Measurements from ENCODE around the gene PRX. TPM values are rescaled to one million over a fixed set of nuclear protein-coding genes. Genes with fewer than 3 reads are reported as not detected.

The PRX gene
- total RNA-seq, 1 donor from 2014 or later, result 0.87 TPM

DNA sequence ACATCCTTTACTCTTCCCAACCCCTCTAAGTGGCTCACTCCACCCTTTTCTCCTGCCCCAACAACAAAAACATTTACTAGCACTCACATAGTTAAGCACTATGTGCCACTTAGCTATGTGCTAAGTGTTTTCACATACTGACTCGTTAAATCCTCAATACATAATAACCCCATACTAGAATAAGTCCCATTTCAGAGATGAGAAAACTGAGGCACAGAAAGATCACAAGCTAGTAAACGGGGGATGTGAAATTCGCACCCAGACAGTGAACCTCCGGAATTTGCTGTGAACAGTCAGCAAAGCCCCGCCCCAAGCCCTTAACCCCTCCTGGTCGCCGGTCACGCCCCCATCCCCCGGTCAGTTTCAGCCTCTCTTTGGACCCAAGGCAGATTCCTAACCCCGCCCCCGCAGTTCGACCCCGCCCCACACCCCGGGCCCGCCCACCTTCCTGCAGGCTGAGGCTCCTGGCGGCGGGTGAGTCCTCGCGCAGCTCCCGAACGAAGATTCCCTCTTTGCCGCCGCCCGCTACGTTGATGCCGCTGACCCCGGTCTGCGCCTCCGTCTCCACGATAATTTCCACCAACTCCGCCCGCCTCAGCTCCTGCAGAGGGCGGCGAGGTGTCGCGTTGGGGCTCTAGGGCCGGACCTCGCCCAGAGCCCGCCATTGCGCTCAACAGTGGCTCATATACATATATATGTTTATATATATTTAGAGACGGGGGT, 9.8 kb downstream of the PRX start:
- intact Hi-C loops (cut with micrococcal nuclease), result no loop called here
- H3K27me3 Mint-ChIP-seq (ENCODE audit: low read depth), result peaks cover 3% of the 10 kb centered on the region
- no peaks in the 10 kb centered on the region for H3K9me3 Mint-ChIP-seq
- H3K4me3 Mint-ChIP-seq (ENCODE audit: low read depth), result peak overlapping the region; percentile 85
- peaks cover 12% of the 10 kb centered on the region for H3K4me1 Mint-ChIP-seq (ENCODE audit: low read depth)
- H3K36me3 Mint-ChIP-seq (ENCODE audit: low read depth), result no peaks in the 10 kb centered on the region
- DNase-seq (ENCODE audit: low spot score), result peak; percentile 83
- peak overlapping the region; percentile 77 for H3K27ac Mint-ChIP-seq

DNA sequence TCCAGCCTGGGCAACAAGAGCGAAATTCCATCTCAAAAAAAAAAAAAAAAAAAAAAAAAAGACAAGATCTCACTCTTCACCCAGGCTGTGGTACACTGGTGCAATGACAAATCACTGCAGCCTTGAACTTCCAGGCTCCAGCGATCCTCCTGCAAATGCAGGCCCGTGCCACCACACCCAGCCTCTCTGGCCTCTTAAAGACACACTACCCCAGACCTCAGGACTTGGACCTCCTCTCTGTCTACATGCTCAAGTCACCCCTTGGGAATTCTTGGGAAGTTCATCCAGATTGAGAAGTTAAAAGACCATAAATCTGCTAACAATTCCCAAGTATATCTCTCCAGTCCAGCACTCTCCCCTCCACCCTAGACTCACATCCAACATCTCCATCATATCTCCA, 12.6 kb downstream of the PRX start:
- Mint-ChIP-seq H3K27ac (no peak overlapping the region), H3K4me1 (ENCODE audit: low read depth) (peaks cover 12% of the 10 kb centered on the region), H3K36me3 (ENCODE audit: low read depth) (no peaks in the 10 kb centered on the region), H3K27me3 (ENCODE audit: low read depth) (peaks cover 3% of the 10 kb centered on the region), H3K9me3 (no peaks in the 10 kb centered on the region), H3K4me3 (ENCODE audit: low read depth) (no peak overlapping the region)
- DNase-seq (ENCODE audit: low spot score), result no peak
- intact Hi-C loops (cut with micrococcal nuclease), result no loop called here

DNA sequence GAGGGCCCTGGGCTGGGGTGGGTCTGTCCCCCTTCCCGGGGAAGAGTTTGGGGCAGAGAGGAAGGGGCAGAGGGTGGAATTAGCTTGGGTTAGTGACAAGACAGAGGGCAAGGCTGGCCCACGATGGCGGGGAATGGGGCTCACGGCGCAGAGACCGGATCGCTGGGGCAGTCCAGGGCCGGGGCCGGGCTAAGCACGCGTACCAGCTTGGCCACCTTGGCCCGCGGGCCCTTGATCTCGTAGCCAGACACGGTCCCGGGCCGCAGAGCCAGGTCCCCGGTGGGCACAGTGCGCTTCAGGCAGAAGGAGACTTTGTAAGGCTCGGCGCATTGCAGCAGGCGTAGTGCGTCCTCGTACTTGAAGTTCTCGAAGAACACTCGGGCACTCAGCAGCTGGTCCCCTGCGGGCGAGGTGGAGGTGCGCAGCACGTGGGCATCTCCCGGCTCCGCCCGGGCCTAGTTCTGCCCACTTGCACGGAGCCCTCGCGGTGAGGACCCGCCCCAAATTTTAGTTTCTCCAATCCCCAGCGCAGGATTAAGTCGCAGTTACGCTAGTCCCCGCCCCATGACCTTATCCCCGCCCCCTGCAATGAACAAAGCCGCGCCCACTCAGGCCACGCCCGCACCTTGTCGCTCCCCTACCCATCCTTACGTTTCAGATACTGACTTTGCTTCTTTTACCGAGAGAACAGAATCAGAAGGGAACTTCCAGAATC, 14.6 kb downstream of the PRX start:
- Mint-ChIP-seq H3K27ac (no peak overlapping the region), H3K4me3 (ENCODE audit: low read depth) (no peak overlapping the region), H3K27me3 (ENCODE audit: low read depth) (peaks cover 3% of the 10 kb centered on the region), H3K9me3 (no peaks in the 10 kb centered on the region), H3K4me1 (ENCODE audit: low read depth) (peaks cover 12% of the 10 kb centered on the region), H3K36me3 (ENCODE audit: low read depth) (no peaks in the 10 kb centered on the region)
- intact Hi-C loops (cut with micrococcal nuclease), result no loop called here
- peak; percentile 45 for DNase-seq (ENCODE audit: low spot score)

DNA sequence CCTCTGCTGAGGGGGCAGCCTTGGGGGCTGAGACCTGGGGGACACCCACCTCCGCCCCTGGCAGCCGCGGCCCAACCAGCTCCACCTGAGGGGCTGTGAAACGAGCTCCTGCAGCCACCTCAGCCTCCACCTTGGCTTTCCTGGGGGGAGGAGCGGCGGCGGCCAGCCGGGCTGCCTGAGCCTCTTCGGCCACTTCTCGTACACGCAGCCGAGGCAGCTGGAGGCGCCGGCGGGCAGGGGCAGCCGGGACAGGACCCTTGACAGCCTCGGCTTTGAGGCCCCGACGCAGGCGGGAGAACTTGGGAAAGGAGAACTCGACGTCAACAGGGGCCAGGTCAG, 15.6 kb downstream of the PRX start:
- H3K9me3 Mint-ChIP-seq, result no peaks in the 10 kb centered on the region
- no peak for DNase-seq (ENCODE audit: low spot score)
- intact Hi-C loops (cut with micrococcal nuclease), result no loop called here
- no peak overlapping the region for H3K27ac Mint-ChIP-seq
- peaks cover 3% of the 10 kb centered on the region for H3K27me3 Mint-ChIP-seq (ENCODE audit: low read depth)
- no peak overlapping the region for H3K4me3 Mint-ChIP-seq (ENCODE audit: low read depth)
- peaks cover 8% of the 10 kb centered on the region for H3K4me1 Mint-ChIP-seq (ENCODE audit: low read depth)
- H3K36me3 Mint-ChIP-seq (ENCODE audit: low read depth), result no peaks in the 10 kb centered on the region

DNA sequence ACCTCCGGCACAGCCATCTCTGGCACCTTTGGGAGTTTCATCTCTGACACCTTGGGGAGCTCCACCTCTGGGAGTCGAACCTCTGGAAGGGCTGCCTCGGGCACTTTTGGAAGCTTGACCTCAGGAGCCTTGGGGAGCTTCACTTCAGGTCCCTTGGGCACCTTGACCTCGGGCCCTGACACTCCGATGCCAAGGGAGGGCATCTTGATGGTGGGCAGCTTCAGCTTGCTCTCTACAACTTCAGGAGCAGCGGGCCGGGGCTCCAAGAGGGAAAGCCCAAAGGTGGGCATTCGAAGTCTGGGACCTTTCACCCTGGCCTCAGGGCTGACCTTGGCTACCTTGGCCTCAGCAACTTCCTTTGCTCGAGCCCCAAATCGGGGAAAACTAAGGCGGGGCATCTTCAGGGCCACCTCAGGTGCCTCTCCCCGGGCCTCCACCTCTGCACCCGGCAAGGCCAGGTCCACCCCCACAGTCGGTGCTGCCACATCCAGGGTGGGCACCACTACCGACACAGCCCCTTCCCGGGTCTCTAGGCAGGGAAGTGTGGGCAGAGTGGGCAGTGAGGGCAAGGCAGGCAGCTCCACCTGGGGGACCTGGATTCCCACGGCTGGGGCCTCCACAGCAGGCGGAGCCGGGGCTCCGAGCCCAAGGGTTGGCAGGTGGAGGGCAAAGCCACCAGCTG, 16.2 kb downstream of the PRX start:
- H3K9me3 Mint-ChIP-seq, result no peaks in the 10 kb centered on the region
- intact Hi-C loops (cut with micrococcal nuclease), result no loop called here
- H3K36me3 Mint-ChIP-seq (ENCODE audit: low read depth), result no peaks in the 10 kb centered on the region
- H3K4me1 Mint-ChIP-seq (ENCODE audit: low read depth), result peaks cover 8% of the 10 kb centered on the region
- H3K4me3 Mint-ChIP-seq (ENCODE audit: low read depth), result no peak overlapping the region
- no peak for DNase-seq (ENCODE audit: low spot score)
- peaks cover 3% of the 10 kb centered on the region for H3K27me3 Mint-ChIP-seq (ENCODE audit: low read depth)
- no peak overlapping the region for H3K27ac Mint-ChIP-seq

DNA sequence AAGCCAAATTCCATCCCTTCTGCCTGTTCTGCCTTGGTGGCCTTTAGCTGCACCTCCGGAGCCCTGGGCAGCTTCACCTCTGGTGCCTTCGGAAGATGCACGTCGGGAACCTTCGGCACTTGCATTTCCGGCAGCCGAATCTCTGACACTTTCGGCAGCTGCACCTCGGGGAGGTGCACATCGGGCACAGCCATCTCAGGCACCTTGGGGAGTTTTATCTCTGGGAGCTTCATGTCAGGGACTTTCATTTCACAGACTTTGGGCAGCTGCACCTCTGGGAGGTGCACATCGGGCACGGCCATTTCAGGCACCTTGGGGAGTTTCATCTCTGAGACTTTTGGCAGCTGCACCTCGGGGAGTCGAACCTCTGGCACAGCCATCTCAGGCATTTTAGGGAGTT, 17.2 kb downstream of the PRX start:
- no peaks in the 10 kb centered on the region for H3K36me3 Mint-ChIP-seq (ENCODE audit: low read depth)
- no peak overlapping the region for H3K27ac Mint-ChIP-seq

DNA sequence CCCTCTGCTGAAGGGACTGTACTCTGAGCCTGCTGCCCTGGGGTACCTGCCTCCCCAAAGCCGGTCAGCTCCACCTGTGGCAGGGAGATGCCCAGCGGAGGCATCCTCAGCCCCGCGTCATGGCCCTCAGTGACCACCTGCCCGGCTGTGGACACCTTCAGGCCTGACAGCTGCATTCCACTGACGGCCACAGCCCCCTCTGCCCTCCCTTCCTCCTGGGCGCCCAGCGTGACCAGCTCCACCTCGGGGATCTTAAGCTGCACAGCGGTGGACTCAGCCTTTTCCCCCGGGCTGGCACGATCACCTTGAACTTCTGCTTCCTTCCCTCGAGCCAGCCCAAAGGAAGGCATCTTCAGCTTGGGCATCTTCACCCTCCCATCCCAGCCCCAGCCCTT, 18.4 kb downstream of the PRX start:
- H3K4me1 Mint-ChIP-seq (ENCODE audit: low read depth), result peaks cover 8% of the 10 kb centered on the region
- intact Hi-C loops (cut with micrococcal nuclease), result no loop called here
- no peaks in the 10 kb centered on the region for H3K9me3 Mint-ChIP-seq
- no peaks in the 10 kb centered on the region for H3K27me3 Mint-ChIP-seq (ENCODE audit: low read depth)
- no peak overlapping the region for H3K4me3 Mint-ChIP-seq (ENCODE audit: low read depth)
- DNase-seq (ENCODE audit: low spot score), result no peak
- H3K27ac Mint-ChIP-seq, result no peak overlapping the region
- no peaks in the 10 kb centered on the region for H3K36me3 Mint-ChIP-seq (ENCODE audit: low read depth)

More for the DNA sequence above, 17.2 kb downstream of the PRX start:
- DNase-seq (ENCODE audit: low spot score), result no peak
- H3K9me3 Mint-ChIP-seq, result no peaks in the 10 kb centered on the region
- H3K27me3 Mint-ChIP-seq (ENCODE audit: low read depth), result peaks cover 3% of the 10 kb centered on the region
- intact Hi-C loops (cut with micrococcal nuclease), result no loop called here
- no peak overlapping the region for H3K4me3 Mint-ChIP-seq (ENCODE audit: low read depth)
- peaks cover 8% of the 10 kb centered on the region for H3K4me1 Mint-ChIP-seq (ENCODE audit: low read depth)

DNA sequence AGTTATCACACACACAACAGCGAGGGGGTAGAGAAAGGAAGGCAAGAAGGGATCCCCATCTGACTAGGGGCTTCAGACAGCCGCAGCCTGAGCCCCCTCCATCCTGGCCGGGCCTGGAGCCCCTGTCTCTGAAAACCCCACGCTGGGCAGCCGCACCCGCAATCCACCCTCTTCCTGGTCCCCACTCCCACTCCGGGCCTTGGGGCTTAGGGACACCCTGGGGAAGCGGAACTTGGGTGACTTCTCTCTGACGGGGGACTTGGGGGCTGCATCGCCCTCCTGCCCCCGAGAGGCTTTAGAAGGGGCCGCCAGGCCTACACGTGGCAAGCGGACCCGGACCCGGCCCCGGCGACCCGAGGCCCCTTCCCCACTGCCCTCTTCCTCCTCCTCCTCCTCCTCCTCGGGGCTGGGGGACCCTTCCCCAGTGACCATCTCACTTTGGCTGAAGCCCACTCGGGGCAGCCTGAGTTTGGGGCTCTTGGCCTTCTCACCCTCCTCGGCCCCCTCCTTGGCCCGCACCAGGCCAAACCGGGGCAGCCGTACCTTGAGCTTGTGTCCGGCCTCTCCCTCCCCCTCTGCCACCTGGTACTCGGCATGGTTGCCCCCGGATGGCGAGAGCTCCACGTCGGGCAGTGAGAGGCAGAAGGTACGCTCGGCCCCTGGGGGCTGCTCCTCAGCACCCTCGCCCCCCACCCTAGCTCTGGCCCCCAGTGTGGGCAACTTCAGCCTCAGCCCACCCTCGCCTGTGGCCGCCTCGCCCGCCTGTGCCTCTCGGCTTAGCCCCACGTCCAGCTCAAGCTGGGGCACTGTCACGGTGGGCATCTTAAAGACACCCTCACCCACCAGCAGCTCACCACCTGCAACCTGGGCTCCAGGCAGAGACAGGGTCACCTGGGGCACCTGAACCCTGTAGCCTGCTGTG, 19.0 kb downstream of the PRX start:
- Mint-ChIP-seq H3K4me1 (ENCODE audit: low read depth) (peaks cover 3% of the 10 kb centered on the region), H3K36me3 (ENCODE audit: low read depth) (no peaks in the 10 kb centered on the region), H3K27ac (no peak overlapping the region), H3K27me3 (ENCODE audit: low read depth) (no peaks in the 10 kb centered on the region), H3K9me3 (no peaks in the 10 kb centered on the region), H3K4me3 (ENCODE audit: low read depth) (no peak overlapping the region)
- intact Hi-C loops (cut with micrococcal nuclease), result no loop called here
- DNase-seq (ENCODE audit: low spot score), result no peak

DNA sequence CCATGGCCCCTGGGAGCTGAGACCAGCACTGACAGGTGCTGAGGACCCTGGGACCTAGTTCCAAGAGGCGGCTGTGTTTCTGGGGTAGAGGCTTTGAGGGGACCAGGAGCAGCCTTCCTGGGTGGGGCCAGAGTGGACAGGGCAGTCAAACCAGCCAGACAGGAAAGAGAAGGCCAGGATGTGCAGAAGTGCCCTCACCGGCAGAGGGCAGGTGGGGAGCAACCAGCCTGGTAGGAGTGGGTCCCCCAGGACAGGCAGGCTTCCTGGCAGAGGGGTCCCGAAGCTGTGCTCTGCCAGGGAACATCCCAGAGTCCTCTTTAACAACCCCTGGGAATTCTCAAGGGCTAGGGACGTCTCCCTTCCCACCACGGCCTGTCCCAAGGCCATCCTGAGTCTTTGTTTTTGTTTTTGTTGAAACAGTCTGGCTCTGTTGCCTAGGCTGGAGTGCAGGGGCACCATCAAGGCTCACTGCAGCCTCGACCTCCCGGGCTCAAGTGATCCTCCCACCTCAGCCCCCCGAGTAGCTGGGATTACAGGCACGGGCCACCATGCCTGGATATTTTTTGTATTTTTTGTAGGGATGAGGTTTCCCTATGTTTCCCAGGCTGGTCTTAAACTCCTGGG, 20.2 kb downstream of the PRX start:
- intact Hi-C loops (cut with micrococcal nuclease), result no loop called here
- no peaks in the 10 kb centered on the region for H3K4me1 Mint-ChIP-seq (ENCODE audit: low read depth)
- no peak overlapping the region for H3K27ac Mint-ChIP-seq
- no peaks in the 10 kb centered on the region for H3K27me3 Mint-ChIP-seq (ENCODE audit: low read depth)
- H3K4me3 Mint-ChIP-seq (ENCODE audit: low read depth), result no peak overlapping the region
- H3K36me3 Mint-ChIP-seq (ENCODE audit: low read depth), result no peaks in the 10 kb centered on the region
- H3K9me3 Mint-ChIP-seq, result no peaks in the 10 kb centered on the region
- DNase-seq (ENCODE audit: low spot score), result no peak

DNA sequence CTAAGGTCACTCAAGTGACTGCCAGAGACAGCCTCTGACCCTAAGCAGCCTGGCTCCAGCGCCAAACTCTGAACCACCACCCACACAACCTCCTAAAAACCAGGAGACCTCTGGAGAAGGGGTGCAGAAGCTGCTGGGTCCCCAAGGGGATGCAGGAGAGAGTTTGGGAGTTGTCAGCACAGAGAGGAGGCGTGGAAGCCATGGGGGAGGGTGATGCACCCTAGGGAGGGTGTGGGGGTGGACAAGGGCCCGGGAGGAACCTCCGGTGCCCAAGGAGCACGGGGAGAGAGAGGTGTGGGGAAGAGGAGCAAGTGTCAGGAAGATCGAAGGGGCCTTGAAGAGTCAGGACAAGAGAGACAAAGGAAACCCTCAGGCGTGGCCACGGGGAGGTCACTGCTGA, 21.1 kb downstream of the PRX start:
- intact Hi-C loops (cut with micrococcal nuclease), result no loop called here
- no peaks in the 10 kb centered on the region for H3K4me1 Mint-ChIP-seq (ENCODE audit: low read depth)
- H3K27me3 Mint-ChIP-seq (ENCODE audit: low read depth), result no peaks in the 10 kb centered on the region
- no peak for DNase-seq (ENCODE audit: low spot score)
- no peak overlapping the region for H3K27ac Mint-ChIP-seq
- H3K36me3 Mint-ChIP-seq (ENCODE audit: low read depth), result no peaks in the 10 kb centered on the region
- no peak overlapping the region for H3K4me3 Mint-ChIP-seq (ENCODE audit: low read depth)
- H3K9me3 Mint-ChIP-seq, result no peaks in the 10 kb centered on the region

DNA sequence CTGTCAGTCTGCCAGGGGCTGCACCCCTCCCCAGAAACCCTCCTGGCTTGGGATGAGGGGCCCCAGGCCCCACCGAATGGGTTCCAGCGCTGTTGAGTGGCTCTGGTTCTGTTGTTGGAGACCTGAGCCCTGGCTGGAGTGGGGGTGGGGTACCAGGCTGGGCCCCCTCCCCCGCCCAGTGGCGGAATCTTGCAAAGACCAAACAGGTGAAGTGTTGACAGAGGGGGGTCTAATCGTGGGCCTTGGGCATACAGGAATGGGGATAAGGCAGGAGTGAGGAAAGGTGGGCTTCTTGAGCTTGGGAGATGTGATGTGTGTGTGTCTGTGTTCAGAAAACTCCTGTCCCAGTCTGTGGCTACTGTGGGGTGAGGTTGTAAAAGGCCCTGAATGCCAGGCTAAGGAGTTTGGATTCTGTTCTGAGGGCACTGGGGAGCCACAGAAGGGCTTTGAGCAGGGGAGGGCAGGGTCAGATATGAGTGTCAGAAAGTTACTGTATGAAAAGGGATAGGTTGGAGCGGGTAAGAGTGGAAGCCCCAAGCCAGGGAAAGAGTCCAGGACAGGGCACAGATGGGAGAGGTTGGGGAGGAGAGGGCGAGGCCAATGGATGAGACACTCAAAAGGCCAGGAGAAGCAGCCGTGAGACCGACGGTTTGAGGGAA, 23.0 kb downstream of the PRX start, which contains the start of gene HIPK4:
TSS of gene HIPK4 (minus strand) at position 98 of the 659 bp plus-strand sequence. CDS start 279 bp downstream, outside the sequence.
- H3K27me3 Mint-ChIP-seq (ENCODE audit: low read depth), result peaks cover 2% of the 10 kb centered on the region
- H3K9me3 Mint-ChIP-seq, result no peaks in the 10 kb centered on the region
- H3K4me1 Mint-ChIP-seq (ENCODE audit: low read depth), result no peaks in the 10 kb centered on the region
- DNase-seq (ENCODE audit: low spot score), result no peak
- intact Hi-C loops (cut with micrococcal nuclease), result no loop called here
- H3K4me3 Mint-ChIP-seq (ENCODE audit: low read depth), result no peak within 1 kb of the TSS
- no peaks in the 10 kb centered on the region for H3K36me3 Mint-ChIP-seq (ENCODE audit: low read depth)
- H3K27ac Mint-ChIP-seq, result no peak within 1 kb of the TSS
